DMS53 (cell line): ENCODE results near the gene VPS41.
"Not testable (repeated sequence)": the region's sequence is repeated elsewhere in the genome, so short reads cannot be mapped to it uniquely, and the experiment has no call there.

ENCODE experiments used
- DNase-seq: peaks from one replicate; lab custom pipeline; 2025; lab: John Stamatoyannopoulos, UW

VPS41 gene

DNA sequence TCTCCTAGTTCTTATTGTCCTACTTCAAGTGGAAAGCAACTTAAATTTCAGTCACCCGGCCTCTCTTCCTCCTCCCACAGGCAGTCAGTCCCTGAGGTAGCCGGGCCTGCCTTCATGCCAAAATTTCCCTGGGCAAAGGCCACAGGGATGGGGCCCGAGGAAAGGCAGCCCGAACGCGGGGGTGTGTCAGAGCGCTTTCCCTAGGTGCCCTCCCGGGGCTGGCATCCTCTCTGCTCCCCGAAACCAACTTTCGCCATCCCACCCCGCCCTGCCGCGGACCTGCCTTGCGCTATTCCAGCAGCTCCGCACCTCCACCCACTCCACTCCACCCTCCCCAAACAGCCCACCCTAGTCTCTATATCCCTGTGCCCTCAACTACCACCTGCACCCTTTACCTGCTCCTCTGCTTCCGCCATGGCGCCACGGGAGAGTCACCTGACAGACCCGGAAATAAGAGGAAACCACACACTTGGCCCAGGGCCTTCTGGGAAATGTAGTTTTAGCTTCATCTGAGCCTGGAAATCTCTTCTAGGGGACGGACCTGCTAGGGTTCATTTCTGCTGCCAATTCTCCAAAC, at the start of gene VPS41:
VPS41 (minus strand) TSS at position 433 of the 577 bp plus-strand sequence; CDS start at position 416, 17 bp downstream.
- peak; percentile 91 for DNase-seq

DNA sequence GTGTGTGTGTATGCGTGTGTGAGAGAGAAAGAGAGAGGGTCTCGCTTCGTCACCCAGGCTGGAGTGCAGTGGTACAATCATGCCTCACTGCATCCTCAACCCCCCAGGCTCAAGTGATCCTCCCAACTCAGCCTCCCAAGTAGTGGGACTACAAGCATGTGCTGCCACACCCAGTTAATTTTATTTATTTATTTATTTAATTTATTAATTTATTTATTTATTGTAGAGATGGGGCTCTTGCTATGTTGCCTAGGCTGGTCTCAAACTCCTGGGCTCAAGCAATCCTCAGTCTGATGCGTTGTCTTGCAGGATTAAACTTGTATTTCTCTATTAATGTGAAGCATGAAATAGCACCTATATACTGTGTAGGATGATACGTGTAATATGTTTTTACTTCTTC, 46.9 kb upstream of the VPS41 start:
- no peak for DNase-seq

DNA sequence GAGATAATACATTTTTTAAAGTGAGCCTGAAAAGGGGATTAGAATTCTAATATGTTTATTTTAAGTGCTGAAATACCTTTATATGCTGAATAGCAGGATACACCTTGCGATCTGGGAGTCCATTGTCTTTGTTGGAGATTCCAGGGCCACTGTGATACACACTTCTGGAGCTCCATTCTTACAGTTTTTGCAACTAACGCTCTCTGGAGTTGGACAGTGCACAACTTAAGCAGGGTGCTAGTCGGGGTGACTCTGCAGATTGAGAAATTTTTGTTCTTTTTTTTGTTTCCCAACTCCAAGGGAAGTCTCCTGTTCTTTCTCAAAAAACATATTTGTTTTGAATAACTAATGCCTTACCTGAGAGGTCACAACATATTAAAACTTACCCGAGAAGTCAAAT, 45.0 kb upstream of the VPS41 start:
- DNase-seq, result no peak

DNA sequence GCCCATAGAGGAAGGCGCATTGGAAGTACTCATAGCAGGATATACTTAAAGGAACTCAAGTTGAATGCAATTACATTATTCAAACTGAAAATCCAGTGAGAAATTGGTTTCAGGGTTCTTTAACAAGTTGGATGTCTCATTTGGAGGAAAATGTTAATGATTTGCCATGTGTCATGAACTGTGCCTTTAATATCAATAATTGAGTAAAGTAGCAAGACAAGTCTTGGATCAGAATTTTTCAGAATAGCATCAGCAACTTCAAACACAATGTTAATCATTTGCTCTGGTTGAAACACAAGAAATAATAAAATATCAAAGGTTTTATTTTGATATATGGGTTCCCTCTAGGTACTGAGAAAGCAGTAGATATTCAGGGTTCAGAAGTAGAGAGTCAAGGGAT, 44.2 kb upstream of the VPS41 start:
- no peak for DNase-seq

DNA sequence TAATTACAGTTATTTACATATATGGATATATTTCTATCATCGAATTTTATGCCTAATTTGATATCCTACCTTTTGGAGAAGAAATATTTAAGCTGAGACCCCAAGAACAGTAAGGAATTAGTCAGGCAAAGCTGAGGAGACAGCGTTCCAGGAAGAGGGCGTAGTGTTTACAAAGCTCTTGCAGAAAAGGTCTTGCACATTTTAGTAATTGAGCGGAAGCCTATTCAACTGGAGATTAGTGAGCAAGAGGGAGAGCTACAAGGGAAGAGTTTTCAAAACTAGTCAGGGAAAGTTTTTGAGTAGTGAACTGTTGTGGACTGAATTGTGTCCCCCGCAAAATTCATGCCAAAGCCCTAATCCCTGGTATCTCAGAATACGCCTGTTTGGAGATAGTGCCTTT, 42.2 kb upstream of the VPS41 start:
- no peak for DNase-seq

DNA sequence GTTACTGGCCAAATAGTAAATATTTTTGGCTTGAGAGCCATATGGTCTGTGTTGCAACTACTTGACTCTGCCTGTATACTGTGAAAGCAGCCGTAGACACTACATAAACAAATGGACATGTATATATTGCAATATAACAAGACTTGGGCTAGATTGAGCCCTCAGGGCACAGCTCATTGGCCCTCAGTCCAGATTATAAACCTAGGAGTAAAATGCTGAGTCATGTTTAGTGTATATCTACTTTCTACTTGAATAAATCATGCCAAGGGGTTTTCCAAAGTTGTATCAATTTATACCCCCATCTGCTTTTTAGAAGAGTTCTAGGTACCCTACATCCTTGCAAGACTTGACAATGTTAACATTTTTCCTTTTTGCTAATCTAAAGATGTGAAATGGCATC, 41.3 kb upstream of the VPS41 start:
- DNase-seq, result peak; percentile 54

DNA sequence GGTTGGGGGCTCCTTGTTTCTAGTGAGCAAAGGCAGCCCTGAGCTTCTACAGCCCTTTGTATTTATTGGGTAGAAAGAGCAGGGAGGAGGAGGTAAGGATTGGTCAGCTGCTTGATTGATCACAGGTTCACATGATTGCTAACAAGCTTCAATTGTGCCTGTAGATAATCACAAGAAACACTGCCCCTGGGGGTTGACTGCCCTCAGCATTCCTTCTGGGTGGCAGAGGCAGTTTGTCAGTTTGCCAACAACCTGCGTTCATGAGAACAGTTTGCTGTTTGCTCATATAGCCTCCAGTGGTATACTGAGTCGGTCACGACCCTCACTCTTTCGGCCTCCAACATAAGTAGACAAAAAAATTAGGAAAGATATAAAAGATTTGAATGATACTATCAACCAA, 38.5 kb upstream of the VPS41 start:
- DNase-seq, result not testable (repeated sequence)

DNA sequence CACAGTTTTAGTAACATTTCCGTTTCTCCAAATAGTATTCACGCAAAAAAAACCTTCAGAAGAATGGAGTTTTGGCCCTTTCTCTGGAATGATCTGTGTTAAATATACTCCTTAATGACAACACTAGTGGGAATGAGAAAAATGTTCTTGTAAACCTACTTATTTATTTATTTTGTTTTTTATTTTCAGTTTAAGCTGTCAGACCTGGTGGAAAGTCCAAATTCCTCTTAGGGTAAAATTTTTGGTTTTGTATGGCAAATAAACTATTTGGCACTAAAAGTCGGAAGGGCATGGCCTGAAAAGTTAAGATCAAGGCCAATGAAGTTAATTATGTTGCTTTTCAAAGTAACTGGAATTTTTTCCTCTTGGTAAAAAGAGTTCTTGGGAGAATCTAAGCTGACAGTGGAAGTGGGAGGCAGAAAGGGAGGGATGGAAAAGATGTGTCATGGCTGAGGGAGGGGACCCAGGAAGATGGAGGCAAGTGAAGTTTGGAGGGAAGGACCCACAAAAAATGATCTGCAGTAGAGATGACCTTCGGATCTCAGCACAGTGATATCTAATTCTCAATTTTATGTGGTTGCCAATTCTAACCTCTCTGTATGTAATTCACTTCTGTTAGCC, 33.5 kb upstream of the VPS41 start:
- DNase-seq, result no peak

DNA sequence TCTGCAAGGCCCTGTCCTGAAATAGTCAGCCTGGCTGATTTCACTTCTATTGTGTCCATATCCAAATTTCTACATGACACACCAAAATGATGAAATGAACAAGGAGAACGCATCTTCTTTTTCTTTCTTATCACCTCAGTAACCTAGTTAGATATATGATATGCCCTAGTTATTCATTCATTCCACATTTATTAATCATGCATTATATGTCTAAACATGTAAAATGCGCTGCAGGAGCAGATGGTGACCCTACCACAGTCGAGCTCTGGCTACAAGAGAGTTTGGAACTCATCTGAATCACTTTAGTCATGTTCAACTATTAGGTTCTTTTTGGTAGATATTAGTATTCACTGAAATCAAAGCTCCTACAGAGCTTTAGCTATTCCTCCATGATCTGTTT, 31.8 kb upstream of the VPS41 start:
- DNase-seq, result no peak

DNA sequence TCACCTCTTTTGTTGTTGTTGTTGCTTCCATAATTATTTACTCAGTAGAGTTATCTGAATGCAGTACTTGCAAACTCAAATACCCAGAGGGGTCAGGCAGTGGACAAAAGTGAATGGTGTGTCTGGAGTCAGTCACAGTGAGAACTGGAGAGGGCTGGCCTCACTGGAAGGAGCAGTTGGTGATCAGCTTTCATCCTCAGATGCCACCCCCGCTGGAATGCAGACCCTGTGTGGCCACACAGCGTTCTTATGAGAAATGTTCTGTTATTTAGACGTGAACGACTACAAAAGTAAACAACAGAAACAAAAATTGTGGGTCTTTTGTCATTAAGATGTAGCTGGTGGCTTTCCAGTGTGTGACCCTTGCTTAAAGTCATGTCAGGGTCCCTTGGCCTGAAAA, 29.6 kb upstream of the VPS41 start:
- DNase-seq, result no peak

DNA sequence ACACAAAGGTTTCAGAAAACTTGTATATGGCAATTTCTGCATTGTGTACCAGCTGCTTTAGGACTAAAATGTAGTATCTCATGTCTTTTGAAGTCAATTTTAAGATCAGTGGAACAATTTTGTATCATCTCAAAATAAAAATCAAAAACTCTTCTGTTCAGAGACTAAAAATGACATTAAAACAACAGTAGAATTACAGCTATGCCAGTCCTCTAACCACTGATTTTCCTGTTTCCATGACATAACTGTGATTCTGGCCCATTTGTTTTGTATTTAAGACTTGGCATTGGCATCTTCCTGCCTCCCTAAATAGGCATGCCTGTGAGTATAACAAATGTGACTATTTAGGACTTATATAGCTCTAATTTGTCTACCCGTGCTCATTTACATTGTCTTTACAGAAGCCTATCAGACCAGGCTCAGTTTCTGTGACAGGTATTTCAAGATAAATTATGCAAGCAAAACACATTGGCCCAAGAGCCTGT, 29.1 kb upstream of the VPS41 start:
- DNase-seq, result no peak

DNA sequence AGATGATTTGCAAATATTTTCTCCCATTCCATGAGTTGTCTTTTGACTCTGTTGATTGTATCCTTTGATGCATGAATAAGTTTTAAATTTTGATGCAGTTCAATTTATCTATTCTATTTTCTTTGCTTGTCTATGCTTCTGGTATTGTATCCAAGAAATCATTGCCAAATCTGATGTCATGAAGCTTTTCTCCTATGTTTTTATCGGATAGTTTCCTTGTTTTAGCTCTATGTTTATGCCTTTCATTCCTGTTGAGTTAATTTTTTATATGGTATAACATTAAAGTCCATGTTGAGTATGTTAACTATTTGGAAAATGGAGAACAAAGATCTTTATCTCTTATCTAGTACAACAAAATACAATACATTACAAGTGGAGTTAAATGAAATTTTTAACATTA, 27.6 kb upstream of the VPS41 start:
- no peak for DNase-seq

DNA sequence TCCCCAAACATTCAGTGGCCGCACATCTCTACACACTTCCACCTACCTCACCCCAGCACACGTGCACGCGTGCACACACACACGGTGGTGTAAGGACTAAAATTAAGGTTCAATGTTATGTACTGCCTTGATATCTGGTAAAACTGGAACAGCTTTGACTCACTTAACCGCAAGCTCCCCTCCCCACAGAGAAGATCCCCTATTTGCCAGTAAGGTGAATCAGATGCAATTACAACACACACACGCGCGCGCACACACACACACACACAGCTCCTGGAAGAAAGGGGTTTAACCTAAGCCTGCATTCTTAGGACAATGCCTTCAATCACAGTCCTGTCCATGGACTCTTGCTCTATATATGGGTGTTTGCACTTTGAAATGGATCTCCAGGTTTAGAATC, 25.5 kb upstream of the VPS41 start:
- DNase-seq, result no peak

DNA sequence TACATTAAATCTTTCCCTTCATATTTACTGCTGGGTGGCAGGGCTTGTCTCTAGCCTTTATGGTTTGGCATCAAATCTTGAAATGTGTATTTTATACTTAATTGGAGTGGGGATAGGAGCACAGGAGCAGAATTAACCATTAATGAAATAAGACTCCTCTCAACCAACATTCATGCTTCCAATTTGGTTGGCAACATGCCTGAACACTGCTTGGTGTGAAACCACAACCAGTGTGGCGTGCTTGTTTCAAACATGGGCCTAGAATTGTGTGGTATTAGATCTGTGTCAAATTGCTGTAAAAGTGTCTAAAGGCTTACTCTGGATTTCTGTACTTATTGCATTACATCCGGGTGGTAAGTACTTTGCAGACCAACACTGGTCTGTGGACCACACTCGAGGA, 25.1 kb upstream of the VPS41 start:
- DNase-seq, result no peak

DNA sequence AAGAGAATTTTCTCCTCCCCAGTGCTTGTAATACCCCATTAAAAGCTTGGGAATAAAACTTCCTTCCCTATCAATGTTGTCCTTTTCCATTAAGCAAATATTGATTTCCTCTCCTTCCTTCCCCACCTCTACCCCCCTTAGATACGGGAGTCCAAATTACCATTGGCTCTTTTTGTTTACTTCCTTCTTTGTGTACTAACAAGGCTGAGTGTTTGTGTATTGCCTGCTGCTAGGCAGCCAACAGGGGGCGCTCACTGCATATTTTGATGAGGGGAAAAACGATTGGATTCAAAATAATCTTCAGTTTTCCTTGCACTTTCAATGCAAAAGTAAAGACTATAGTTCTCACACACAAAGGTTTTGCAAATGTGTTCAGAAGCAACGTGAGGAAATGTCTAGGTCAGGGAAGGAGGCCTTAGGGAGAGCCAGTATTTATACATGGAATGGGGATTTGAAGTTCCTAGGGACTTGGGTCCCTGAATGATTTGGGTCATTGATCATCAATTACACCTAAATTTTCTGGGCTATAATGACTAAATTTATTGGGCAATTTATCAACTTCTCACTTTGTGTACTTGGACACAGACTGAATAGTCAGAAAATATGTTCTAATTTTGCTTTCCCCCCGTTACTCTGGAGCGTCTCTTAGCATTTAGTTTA, 23.6 kb upstream of the VPS41 start:
- DNase-seq, result peak; percentile 85

DNA sequence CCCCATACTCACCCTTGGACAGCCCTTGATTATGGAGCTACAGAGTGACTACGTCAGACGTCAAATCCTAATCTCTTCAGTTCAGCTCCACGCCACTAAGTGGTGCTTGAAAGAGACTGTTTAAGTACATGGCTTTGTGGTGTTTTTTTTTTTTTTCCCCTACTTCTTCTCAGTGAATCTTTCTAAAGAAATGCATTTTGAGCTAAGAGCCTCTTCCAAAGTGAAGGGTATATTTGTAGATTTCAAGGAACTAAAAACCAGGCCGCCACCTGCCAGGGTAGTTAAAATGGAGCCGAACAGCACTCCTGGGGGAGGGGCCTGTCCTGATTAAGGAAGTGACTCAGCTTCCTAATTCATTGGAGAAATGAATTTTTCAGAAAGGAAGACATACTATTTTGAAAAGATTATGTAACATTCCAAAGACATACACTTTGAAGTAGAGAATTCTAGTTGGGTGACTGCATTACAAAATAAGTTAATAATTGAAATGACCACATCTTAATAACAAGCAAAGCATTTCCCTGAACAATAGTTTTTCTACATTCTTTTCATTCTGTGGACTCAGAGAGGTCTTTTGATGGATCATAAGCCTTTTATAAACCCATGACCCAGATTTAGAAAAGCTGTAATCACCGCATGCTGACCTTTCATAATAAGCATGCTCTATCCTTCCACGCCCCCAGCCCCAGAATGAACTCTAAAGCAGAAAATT, 20.6 kb upstream of the VPS41 start:
- DNase-seq, result peak; percentile 67

DNA sequence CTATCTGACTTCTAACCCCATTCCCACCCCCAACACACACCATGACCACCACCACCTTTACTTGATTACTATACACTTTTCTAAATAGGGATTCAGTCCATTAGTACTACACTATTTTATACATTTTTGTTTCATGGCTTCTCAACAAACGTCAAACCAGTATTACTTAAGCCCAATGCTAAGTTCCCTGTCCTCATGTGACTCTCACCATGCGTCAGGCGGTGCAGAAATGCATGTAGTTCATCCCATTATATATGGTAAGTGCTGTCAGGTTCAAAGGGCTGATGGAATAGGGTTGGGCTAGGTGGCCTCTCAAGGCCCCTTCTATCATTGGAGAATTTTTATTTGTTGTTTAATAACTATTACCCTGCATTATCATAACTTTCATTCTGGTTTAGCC, 19.5 kb upstream of the VPS41 start:
- no peak for DNase-seq

DNA sequence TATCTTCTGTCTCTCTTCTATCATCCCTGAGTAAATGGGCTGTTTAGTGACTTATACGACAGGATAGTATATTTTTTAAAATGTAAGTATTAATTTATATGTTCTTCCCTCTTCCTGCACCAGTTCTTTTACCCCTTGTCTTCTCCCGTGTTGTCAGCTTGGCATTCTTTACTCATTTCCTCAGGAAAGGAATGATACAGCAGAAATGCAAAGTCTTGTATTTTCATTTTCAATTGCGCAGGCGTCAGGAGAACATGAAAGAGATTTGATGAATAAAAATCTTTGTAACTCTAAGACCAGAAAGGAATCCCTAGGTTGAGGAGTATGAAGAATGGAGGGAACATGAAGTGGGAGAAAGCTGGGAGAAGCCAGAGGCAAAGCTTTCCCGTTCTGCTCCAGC, 18.8 kb upstream of the VPS41 start:
- DNase-seq, result no peak

DNA sequence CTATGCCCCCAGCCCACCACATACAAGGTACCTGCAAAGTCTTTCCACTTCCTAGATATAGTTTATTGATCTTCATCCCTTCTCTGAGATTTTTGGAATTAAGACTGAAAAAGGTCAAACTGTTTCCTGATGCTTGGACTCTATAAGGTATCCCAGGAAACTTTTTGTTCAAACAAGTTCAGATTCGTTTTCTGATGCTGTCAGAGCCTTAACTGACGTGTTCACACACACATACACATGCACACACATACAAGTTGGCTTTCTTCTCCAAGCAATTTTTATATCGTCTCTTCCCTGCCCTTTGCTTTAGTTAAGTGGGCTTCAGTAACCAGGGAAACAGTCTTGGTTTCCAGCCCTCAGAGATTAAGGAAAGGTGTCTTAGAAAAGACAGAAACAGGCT, 11.7 kb upstream of the VPS41 start:
- no peak for DNase-seq

DNA sequence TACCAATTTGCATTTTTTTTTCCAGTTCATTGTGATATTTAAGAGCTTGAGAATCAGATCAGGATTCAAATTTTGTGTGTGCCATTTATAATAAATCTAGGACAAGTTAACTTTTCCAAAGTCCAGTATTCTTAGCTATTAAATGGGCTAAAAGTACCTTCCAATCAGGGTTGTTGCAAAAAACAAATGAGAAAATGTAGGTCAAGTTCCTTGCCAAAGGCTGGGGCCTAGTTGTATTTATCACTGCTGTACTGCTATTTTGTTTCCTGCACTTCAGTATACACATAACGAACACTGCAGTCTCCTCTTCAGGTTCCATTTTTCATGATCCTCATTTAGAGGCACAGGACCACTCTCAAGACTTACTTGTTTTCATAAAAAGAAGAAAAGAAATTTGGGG, 7.4 kb upstream of the VPS41 start:
- no peak for DNase-seq

DNA sequence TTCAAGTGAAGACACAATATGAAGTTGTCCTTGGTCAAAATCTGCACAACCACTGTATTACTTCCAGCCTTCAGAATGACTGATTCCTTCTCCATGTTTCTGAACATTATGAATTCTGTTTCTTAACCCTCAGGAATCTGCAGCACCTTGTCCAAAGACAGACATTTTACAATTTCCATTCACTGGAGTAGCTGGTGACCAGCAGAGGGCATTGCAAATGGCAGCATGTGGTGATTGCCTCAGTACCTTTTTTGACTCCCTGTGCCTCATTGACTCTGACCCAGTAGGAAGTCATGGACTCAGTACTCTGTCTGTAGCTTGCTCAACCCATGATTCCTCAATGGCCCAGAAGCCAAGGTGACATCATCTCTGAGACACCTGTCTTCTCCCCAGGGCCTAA, 879 bp upstream of the VPS41 start:
- peak; percentile 16 for DNase-seq

DNA sequence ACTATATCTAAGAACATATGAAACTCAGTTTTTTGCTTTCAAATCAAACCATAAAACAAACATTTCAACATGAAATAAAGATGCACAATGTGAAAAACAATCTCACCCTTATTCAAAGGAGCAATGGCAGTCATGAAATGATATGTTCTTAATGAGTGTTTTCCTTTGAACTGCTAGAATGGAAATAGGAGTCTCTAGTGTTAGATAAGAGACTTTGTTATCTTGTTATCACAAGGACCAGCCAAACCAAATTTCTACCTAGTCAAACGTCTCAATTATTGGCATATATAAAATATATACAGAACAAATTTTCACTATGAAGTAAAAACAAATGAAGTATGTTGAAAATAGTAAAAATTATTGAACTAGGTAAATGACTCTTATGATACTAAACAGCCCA, 1.2 kb downstream of the VPS41 start:
- DNase-seq, result no peak

DNA sequence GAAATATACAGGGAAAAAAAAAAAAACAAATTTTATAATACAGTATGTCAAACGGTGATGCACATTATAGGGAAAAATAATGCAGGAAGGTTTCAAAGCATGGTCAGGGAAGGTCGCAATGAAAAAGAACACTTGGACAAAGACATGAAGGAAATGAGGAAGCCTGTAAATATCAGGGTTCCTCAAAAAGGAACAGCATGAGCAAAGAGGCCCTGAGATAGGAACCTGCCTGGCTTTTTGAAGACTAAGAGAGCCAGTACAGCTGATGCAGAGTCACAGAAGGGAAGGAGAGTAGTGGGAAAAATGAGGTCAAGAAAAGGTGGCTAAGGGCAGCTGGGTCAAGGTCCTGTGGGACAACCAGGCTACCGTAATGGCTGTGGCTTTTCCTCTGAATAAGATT, 1.9 kb downstream of the VPS41 start:
- no peak for DNase-seq
